DND-41 (cell line): ENCODE results near the gene C12orf57.

Source experiments
- EZH2 ChIP-seq: IDR thresholded peaks from 3 replicates; pipeline ENCODE4 v1.6.1; 2012; ENCODE audit warnings: borderline replicate concordance, low read depth, mild to moderate bottlenecking, moderate library complexity, low read length, inconsistent platforms; ENCODE audit not compliant: severe bottlenecking
- TF ChIP-seq, protein P1 (sequence below): IDR thresholded peaks from 2 replicates; pipeline ENCODE4 v1.5.1; 2012; ENCODE audit warnings: borderline replicate concordance, low read length, moderate library complexity, mild to moderate bottlenecking; ENCODE audit not compliant: poor library complexity, severe bottlenecking; ENCODE audit errors: extremely low read depth

DNA sequence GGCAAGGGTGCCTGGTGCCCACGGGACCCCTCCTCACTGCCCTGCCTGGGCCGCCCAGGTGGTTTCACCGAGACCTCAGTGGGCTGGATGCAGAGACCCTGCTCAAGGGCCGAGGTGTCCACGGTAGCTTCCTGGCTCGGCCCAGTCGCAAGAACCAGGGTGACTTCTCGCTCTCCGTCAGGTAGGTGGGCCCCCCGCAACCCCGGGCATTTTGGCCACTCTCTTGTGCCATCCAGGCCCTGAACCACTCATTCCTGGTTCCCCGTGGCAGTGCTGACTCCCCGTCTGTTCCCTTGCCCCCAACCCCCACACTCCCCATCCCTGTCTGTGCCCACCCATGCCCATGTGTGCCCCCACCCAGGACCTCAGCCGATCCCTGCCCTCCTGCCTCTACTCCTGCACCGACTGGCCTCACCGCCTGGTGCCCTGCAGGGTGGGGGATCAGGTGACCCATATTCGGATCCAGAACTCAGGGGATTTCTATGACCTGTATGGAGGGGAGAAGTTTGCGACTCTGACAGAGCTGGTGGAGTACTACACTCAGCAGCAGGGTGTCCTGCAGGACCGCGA lies 7.8 kb downstream of the C12orf57 start:
- TF ChIP-seq, protein P1, sequence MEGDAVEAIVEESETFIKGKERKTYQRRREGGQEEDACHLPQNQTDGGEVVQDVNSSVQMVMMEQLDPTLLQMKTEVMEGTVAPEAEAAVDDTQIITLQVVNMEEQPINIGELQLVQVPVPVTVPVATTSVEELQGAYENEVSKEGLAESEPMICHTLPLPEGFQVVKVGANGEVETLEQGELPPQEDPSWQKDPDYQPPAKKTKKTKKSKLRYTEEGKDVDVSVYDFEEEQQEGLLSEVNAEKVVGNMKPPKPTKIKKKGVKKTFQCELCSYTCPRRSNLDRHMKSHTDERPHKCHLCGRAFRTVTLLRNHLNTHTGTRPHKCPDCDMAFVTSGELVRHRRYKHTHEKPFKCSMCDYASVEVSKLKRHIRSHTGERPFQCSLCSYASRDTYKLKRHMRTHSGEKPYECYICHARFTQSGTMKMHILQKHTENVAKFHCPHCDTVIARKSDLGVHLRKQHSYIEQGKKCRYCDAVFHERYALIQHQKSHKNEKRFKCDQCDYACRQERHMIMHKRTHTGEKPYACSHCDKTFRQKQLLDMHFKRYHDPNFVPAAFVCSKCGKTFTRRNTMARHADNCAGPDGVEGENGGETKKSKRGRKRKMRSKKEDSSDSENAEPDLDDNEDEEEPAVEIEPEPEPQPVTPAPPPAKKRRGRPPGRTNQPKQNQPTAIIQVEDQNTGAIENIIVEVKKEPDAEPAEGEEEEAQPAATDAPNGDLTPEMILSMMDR, result no peak
- no peak for TF ChIP-seq EZH2
